ENCODE data around the gene TSEN34. TPM values are rescaled to one million over a fixed set of nuclear protein-coding genes. Genes with fewer than 3 reads are reported as not detected.
A peak's percentile ranks its signal among the peaks of the same experiment; 100 is the strongest.

TSEN34 gene
- 38.6 and 39.7 TPM in 2 replicates for total RNA-seq
- long read RNA-seq, partial matches to known transcripts = 0 of 1 reads
- long read RNA-seq, other reads (novel, unspliced or antisense) = 0 of 1 reads

DNA sequence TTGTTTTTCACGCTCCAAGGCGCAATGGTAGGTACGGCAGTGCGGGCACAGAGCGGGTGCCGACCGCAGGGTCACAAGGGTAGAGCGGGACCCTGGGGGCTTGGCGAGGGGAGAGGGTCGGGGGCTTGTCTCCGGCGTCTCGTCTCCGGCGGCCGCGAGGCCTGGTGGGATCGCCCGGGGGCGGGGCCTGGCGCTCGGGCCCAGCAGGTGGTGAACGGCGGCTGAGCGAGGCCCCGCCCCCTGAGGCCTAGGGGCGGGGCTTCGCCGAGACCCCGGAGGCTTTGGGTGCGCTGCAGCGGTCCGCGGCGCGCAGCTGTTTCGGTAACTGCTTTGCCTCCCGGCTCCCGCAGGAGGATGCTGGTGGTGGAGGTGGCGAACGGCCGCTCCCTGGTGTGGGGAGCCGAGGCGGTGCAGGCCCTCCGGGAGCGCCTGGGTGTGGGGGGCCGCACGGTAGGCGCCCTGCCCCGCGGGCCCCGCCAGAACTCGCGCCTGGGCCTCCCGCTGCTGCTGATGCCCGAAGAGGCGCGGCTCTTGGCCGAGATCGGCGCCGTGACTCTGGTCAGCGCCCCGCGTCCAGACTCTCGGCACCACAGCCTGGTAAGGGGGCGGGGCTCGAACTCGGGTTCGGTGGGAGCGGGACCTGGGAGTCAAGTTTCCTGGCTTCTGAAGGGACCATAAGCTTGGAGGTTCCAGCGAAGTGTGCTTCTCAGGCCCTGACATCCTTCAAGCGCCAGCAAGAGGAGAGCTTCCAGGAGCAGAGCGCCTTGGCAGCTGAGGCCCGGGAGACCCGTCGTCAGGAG is at the start of gene TSEN34:
TSEN34 (plus strand) TSS at position 298 of the 800 bp plus-strand sequence; CDS start at position 355, 57 bp downstream.
- Mint-ChIP-seq H3K4me1 (ENCODE audit: low read depth) (peaks cover 17% of the 10 kb centered on the region), H3K36me3 (ENCODE audit: insufficient read depth) (peaks cover 15% of the 10 kb centered on the region), H3K9me3 (ENCODE audit: low read depth) (no peaks in the 10 kb centered on the region), H3K4me3 (ENCODE audit: low read depth) (peak within 1 kb of the TSS; percentile 88), H3K27ac (peak within 1 kb of the TSS; percentile 99), H3K27me3 (no peaks in the 10 kb centered on the region)
- peak; percentile 82 for DNase-seq (ENCODE audit: low spot score, unreplicated experiment)
- TF ChIP-seq, protein P1, sequence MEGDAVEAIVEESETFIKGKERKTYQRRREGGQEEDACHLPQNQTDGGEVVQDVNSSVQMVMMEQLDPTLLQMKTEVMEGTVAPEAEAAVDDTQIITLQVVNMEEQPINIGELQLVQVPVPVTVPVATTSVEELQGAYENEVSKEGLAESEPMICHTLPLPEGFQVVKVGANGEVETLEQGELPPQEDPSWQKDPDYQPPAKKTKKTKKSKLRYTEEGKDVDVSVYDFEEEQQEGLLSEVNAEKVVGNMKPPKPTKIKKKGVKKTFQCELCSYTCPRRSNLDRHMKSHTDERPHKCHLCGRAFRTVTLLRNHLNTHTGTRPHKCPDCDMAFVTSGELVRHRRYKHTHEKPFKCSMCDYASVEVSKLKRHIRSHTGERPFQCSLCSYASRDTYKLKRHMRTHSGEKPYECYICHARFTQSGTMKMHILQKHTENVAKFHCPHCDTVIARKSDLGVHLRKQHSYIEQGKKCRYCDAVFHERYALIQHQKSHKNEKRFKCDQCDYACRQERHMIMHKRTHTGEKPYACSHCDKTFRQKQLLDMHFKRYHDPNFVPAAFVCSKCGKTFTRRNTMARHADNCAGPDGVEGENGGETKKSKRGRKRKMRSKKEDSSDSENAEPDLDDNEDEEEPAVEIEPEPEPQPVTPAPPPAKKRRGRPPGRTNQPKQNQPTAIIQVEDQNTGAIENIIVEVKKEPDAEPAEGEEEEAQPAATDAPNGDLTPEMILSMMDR (IDR thresholded peaks at IDR 0.05; ENCODE audit: unreplicated experiment) = no peak

DNA sequence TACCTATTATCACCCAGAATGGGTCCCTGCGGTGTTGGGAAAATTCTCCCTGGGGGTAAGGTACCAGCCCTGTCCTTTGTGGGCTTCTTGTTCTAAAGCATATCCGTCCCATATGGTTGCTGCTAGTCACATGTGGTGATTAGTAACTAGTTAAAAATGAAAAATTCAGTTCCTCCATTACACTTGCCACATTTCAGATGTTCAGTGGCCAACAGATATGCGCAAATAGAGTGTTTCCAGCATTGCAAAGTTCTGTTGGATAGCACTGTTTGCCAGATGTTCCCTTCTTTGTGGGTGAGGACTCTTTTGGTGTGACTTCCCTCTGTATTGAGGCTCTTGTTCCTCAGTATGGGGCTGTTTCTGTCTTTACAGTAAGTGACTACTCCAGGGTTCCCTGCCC is 49.8 kb upstream of the TSEN34 start:
- DNase-seq (ENCODE audit: low spot score, unreplicated experiment) = no peak
- H3K27me3 Mint-ChIP-seq = no peaks in the 10 kb centered on the region
- H3K36me3 Mint-ChIP-seq (ENCODE audit: insufficient read depth) = peaks cover 20% of the 10 kb centered on the region
- no peak overlapping the region for H3K4me3 Mint-ChIP-seq (ENCODE audit: low read depth)
- TF ChIP-seq, protein P1 (IDR thresholded peaks at IDR 0.05; ENCODE audit: unreplicated experiment) = no peak
- H3K27ac Mint-ChIP-seq = no peak overlapping the region
- H3K9me3 Mint-ChIP-seq (ENCODE audit: low read depth) = no peaks in the 10 kb centered on the region
- H3K4me1 Mint-ChIP-seq (ENCODE audit: low read depth) = peaks cover 12% of the 10 kb centered on the region

DNA sequence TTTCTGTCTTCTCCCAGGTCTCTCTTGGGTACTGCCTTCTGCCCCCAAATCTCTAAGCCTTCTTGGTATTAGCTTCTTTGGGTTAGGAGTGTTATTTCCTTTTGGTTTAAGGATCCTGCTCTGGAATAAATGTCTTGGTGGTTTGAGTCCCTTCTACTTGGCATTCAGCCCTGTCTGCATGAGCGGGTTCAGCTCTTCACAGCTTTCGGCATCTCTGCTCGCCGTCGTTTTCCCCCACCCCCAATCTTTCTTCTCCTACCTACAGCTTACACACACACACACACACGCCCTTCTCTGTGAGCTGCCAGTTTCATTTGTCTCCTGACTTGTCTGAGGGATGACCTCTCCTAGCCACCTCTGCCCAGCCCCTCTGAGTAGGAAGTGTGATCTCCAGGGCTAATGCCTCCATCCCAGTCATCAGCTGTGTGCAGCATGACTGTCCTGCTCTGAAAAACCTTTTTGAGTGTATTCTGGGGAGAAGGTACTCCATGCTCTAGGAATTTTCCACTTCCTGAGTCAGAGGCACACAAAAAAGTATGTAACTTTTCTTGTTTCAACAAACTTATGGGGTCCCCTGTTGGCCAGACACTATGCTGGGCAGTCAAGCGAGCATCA is 48.8 kb upstream of the TSEN34 start:
- H3K9me3 Mint-ChIP-seq (ENCODE audit: low read depth) = no peaks in the 10 kb centered on the region
- TF ChIP-seq, protein P1 (IDR thresholded peaks at IDR 0.05; ENCODE audit: unreplicated experiment) = no peak
- no peak overlapping the region for H3K4me3 Mint-ChIP-seq (ENCODE audit: low read depth)
- no peak for DNase-seq (ENCODE audit: low spot score, unreplicated experiment)
- H3K27ac Mint-ChIP-seq = peak overlapping the region; percentile 34
- peaks cover 20% of the 10 kb centered on the region for H3K36me3 Mint-ChIP-seq (ENCODE audit: insufficient read depth)
- no peaks in the 10 kb centered on the region for H3K27me3 Mint-ChIP-seq
- H3K4me1 Mint-ChIP-seq (ENCODE audit: low read depth) = peaks cover 10% of the 10 kb centered on the region

DNA sequence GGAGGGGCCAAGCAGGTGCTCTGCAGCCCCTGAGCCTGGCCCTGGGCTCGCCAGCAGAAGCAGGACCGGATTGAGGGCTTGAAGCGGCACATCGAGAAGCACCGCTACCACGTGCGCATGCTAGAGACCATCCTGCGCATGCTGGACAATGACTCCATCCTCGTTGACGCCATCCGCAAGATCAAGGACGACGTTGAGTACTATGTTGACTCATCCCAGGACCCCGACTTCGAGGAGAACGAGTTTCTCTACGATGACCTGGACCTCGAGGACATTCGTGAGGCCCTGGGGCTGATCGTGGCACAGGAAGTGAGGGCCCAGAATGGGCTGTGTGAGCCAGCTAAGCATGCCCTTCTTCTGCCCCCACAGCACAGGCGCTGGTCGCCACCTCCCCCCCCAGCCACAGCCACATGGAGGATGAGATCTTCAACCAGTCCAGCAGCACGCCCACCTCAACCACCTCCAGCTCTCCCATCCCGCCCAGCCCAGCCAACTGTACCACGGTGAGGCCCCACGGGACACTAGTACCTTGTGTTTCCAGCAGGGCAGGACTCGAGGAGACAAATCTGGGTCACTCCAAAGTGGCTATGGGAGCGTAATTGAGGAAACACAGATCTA is 45.5 kb upstream of the TSEN34 start:
- Mint-ChIP-seq H3K9me3 (ENCODE audit: low read depth) (no peaks in the 10 kb centered on the region), H3K4me3 (ENCODE audit: low read depth) (no peak overlapping the region), H3K36me3 (ENCODE audit: insufficient read depth) (peaks cover 25% of the 10 kb centered on the region), H3K27me3 (no peaks in the 10 kb centered on the region), H3K4me1 (ENCODE audit: low read depth) (peaks cover 1% of the 10 kb centered on the region), H3K27ac (no peak overlapping the region)
- DNase-seq (ENCODE audit: low spot score, unreplicated experiment) = no peak
- TF ChIP-seq, protein P1 (IDR thresholded peaks at IDR 0.05; ENCODE audit: unreplicated experiment) = no peak

DNA sequence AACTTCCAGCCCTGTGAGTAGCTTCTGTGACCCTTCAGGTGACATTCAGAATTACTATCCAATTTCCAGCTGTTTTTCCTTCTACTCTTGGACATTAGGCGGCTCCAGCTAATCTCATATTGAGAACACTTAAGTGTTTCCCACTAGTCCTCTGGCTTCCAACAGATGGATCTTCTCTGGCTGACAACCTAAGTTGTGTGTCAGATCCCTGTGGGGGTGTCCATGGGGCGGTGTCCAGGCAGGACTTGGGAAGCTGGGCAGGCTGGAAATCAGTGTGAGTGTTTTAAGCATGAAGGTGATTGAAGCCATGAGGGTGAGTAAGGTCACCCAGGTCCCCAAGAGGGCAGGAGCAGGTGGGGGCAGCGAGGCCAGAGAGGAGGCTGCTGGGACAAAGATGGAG is 43.4 kb upstream of the TSEN34 start:
- H3K4me3 Mint-ChIP-seq (ENCODE audit: low read depth) = no peak overlapping the region
- no peak for DNase-seq (ENCODE audit: low spot score, unreplicated experiment)
- peaks cover 23% of the 10 kb centered on the region for H3K36me3 Mint-ChIP-seq (ENCODE audit: insufficient read depth)
- TF ChIP-seq, protein P1 (IDR thresholded peaks at IDR 0.05; ENCODE audit: unreplicated experiment) = no peak
- no peaks in the 10 kb centered on the region for H3K4me1 Mint-ChIP-seq (ENCODE audit: low read depth)
- no peak overlapping the region for H3K27ac Mint-ChIP-seq
- no peaks in the 10 kb centered on the region for H3K9me3 Mint-ChIP-seq (ENCODE audit: low read depth)
- no peaks in the 10 kb centered on the region for H3K27me3 Mint-ChIP-seq
